ENCODE results near the gene VTI1B. TPM values are rescaled to one million over a fixed set of nuclear protein-coding genes. Genes with fewer than 3 reads are reported as not detected.
A peak's percentile ranks its signal among the peaks of the same experiment; 100 is the strongest.
"Not testable (repeated sequence)": the region's sequence is repeated elsewhere in the genome, so short reads cannot be mapped to it uniquely, and the experiment has no call there.

Gene VTI1B, protein sequence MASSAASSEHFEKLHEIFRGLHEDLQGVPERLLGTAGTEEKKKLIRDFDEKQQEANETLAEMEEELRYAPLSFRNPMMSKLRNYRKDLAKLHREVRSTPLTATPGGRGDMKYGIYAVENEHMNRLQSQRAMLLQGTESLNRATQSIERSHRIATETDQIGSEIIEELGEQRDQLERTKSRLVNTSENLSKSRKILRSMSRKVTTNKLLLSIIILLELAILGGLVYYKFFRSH
- total RNA-seq, result 100 to 1,000 TPM in 1 of 4 donors, 10 to 100 TPM in 3; 78.5 to 104 (median 83.3) TPM

GRCh38 chr14:67674480-67675218, at the start of gene VTI1B:
TSS of gene VTI1B (minus strand) at chr14:67674632. CDS start at chr14:67674489, 143 bp downstream.
- WGBS, result 1% methylated on average over 35 of the region's 87 CpGs
- Histone ChIP-seq H3K4me3 (peak within 1 kb of the TSS; percentile 73 to 100 (median 94)), H3K27me3 (no peaks in the 10 kb centered on the region), H3K36me3 (peaks cover 6 to 18% (median 11%) of the 10 kb centered on the region in 4 donors), H3K4me1 (peaks cover 30 to 38% (median 37%) of the 10 kb centered on the region in 4 donors), H3K27ac (replicated peaks in 1 of 4) (peak within 1 kb of the TSS; percentile 93 to 97 (median 96)), H3K9me3 (no peaks in the 10 kb centered on the region)
- DNase-seq (ENCODE audit: extremely low spot score), result no peak
- TF ChIP-seq EP300 (IDR thresholded peaks at IDR 0.05), result no peak
- peak; percentile 65 to 85 for TF ChIP-seq POLR2AphosphoS5 (IDR thresholded peaks at IDR 0.05)
- TF ChIP-seq, protein P1, sequence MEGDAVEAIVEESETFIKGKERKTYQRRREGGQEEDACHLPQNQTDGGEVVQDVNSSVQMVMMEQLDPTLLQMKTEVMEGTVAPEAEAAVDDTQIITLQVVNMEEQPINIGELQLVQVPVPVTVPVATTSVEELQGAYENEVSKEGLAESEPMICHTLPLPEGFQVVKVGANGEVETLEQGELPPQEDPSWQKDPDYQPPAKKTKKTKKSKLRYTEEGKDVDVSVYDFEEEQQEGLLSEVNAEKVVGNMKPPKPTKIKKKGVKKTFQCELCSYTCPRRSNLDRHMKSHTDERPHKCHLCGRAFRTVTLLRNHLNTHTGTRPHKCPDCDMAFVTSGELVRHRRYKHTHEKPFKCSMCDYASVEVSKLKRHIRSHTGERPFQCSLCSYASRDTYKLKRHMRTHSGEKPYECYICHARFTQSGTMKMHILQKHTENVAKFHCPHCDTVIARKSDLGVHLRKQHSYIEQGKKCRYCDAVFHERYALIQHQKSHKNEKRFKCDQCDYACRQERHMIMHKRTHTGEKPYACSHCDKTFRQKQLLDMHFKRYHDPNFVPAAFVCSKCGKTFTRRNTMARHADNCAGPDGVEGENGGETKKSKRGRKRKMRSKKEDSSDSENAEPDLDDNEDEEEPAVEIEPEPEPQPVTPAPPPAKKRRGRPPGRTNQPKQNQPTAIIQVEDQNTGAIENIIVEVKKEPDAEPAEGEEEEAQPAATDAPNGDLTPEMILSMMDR (IDR thresholded peaks at IDR 0.05), result no peak
- TF ChIP-seq POLR2A (IDR thresholded peaks at IDR 0.05; ENCODE audit: low read depth), result peak; percentile 56
- intact Hi-C loops (cut with DNase I), result no loop called here

- Histone ChIP-seq H3K4me3 (peak overlapping the region in 1 of 4 donors; percentile 24), H3K27ac (replicated peaks in 1 of 4) (peak overlapping the region in 1 of 4 donors; percentile 34), H3K36me3 (no peaks in the 10 kb centered on the region), H3K9me3 (no peaks in the 10 kb centered on the region), H3K4me1 (peaks cover 11 to 12% (median 12%) of the 10 kb centered on the region in 4 donors), H3K27me3 (no peaks in the 10 kb centered on the region)
- intact Hi-C loops (cut with DNase I), result no loop called here
- WGBS, result 12% methylated on average over 3 of the region's 3 CpGs
- peak; percentile 50 to 76 for TF ChIP-seq POLR2AphosphoS5 (IDR thresholded peaks at IDR 0.05)
- no peak for TF ChIP-seq EP300 (IDR thresholded peaks at IDR 0.05)
- TF ChIP-seq, protein P1 (IDR thresholded peaks at IDR 0.05), result no peak
- TF ChIP-seq POLR2A (IDR thresholded peaks at IDR 0.05; ENCODE audit: low read depth), result no peak
- DNase-seq (ENCODE audit: extremely low spot score), result no peak
These were observed 47.9 kb upstream of the VTI1B start for GRCh38 chr14:67722293-67722692.

GRCh38 chr14:67721875-67722274, 47.4 kb upstream of the VTI1B start:
- H3K27ac ChIP-seq (replicated peaks in 1 of 4), result peak overlapping the region in 1 of 4 donors; percentile 34
- WGBS, result 67% methylated on average over 5 of the region's 5 CpGs
- intact Hi-C loops (cut with DNase I), result no loop called here
- H3K36me3 ChIP-seq, result no peaks in the 10 kb centered on the region
- no peaks in the 10 kb centered on the region for H3K9me3 ChIP-seq
- no peaks in the 10 kb centered on the region for H3K27me3 ChIP-seq
- peaks cover 11 to 12% (median 12%) of the 10 kb centered on the region in 4 donors for H3K4me1 ChIP-seq
- DNase-seq (ENCODE audit: extremely low spot score), result no peak
- TF ChIP-seq, protein P1 (IDR thresholded peaks at IDR 0.05), result no peak
- no peak for TF ChIP-seq EP300 (IDR thresholded peaks at IDR 0.05)
- no peak for TF ChIP-seq POLR2AphosphoS5 (IDR thresholded peaks at IDR 0.05)
- no peak for TF ChIP-seq POLR2A (IDR thresholded peaks at IDR 0.05; ENCODE audit: low read depth)
- no peak overlapping the region for H3K4me3 ChIP-seq

DNA sequence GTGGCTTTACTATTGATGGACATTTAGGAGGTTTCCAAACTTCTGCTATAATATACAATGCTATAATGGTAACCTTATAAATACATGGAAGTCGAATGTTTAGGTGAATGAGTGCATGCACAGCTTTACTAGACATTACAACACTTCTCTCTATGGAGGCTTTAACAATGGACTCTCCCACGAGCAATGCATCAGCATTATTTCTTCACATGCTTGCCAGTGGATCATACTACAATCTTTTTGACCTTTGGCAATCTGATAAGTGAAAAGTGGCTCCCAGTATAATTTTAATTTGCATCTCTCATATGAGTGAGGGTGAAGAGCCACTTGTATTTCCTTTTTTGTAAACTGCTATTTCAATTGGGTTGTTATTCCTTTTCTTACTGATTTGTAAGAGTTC, 45.4 kb upstream of the VTI1B start:
- Histone ChIP-seq H3K27me3 (no peaks in the 10 kb centered on the region), H3K36me3 (no peaks in the 10 kb centered on the region), H3K4me3 (no peak overlapping the region), H3K9me3 (no peaks in the 10 kb centered on the region), H3K27ac (replicated peaks in 1 of 4) (no peak overlapping the region), H3K4me1 (peaks cover 11 to 12% (median 12%) of the 10 kb centered on the region in 4 donors)
- no peak for DNase-seq (ENCODE audit: extremely low spot score)
- TF ChIP-seq POLR2A (IDR thresholded peaks at IDR 0.05; ENCODE audit: low read depth) (no peak), EP300 (IDR thresholded peaks at IDR 0.05) (no peak), POLR2AphosphoS5 (IDR thresholded peaks at IDR 0.05) (no peak)
- TF ChIP-seq, protein P1 (IDR thresholded peaks at IDR 0.05), result no peak
- WGBS, result 44% methylated on average over 2 of the region's 2 CpGs
- intact Hi-C loops (cut with DNase I), result no loop called here

- intact Hi-C loops (cut with DNase I); H3K27me3 ChIP-seq: not testable (repeated sequence)
- 100% methylated on average over 3 of the region's 3 CpGs for WGBS
These were observed 45.0 kb upstream of the VTI1B start for GRCh38 chr14:67719385-67719784.

More at GRCh38 chr14:67719385-67719784, 45.0 kb upstream of the VTI1B start:
- not testable (repeated sequence) for H3K27ac ChIP-seq (replicated peaks in 1 of 4); DNase-seq (ENCODE audit: extremely low spot score); H3K9me3 ChIP-seq; H3K36me3 ChIP-seq; H3K4me3 ChIP-seq
- peaks cover 11 to 12% (median 12%) of the 10 kb centered on the region in 4 donors for H3K4me1 ChIP-seq

All from esophagus muscularis mucosa (tissue), 4 donors.